Transverse colon (tissue), 4 donors: Measurements from ENCODE around the gene CCNO. TPM values are rescaled to one million over a fixed set of nuclear protein-coding genes. Genes with fewer than 3 reads are reported as not detected.

Experiments used
- DNase-seq: peaks from one replicate; pipeline ENCODE4 v3.0.0-alpha.2; 2019
- H3K27ac ChIP-seq, 4 donors: fragments of 200-600 bp; sonication (generic); 2 replicates each; pipeline ENCODE4 v1.5.1; 2016 to 2018; ENCODE audit warnings: inconsistent platforms in 4 of 4
- H3K27me3 ChIP-seq: fragments of 200-600 bp; sonication (generic); 2 replicates; pipeline ENCODE4 v1.5.1; 2017; ENCODE audit warnings: inconsistent platforms
- H3K36me3 ChIP-seq, 4 donors: fragments of 200-600 bp; sonication (generic); 2 replicates each; pipeline ENCODE4 v1.5.1; 2017 to 2019; ENCODE audit warnings: inconsistent platforms in 4 of 4
- H3K4me1 ChIP-seq, 4 donors: fragments of 200-600 bp; sonication (generic); 2 replicates each; pipeline ENCODE4 v1.5.1; 2017 to 2020; ENCODE audit warnings: inconsistent platforms in 4 of 4
- H3K4me3 ChIP-seq, 4 donors: fragments of 200-600 bp; sonication (generic); 1 replicate in 1 of 4; 2 replicates in 3 of 4; pipeline versions ENCODE4 v1.5.1 to v1.6.1; 2017 to 2019; ENCODE audit warnings: inconsistent platforms in 4 of 4
- H3K9me3 ChIP-seq, 2 donors: fragments of 200-600 bp; sonication (generic); 2 replicates each; pipeline ENCODE4 v1.5.1; 2017 to 2019; ENCODE audit warnings: inconsistent platforms in 2 of 2
- EP300 ChIP-seq: sonication (generic); formaldehyde crosslinking; IDR thresholded peaks from one replicate; pipeline ENCODE4 v1.6.1; 2017; ENCODE audit warnings: antibody characterized with exemption, low read depth
- POLR2A ChIP-seq: fragments of 450-650 bp; IDR thresholded peaks from one replicate; pipeline ENCODE4 v1.6.1; 2016; ENCODE audit warnings: antibody characterized with exemption, mild to moderate bottlenecking, moderate library complexity
- POLR2AphosphoS5 ChIP-seq, 3 donors: sonication (generic); formaldehyde crosslinking; IDR thresholded peaks; one replicate each; pipeline ENCODE4 v1.6.1; 2016; ENCODE audit warnings: antibody characterized with exemption in 3 of 3
- WGBS, 2 donors: methylation state at CpG; one replicate each; pipeline ENCODE4 v1.1.5; 2018; ENCODE audit warnings: low coverage in 1 of 2; 5-methylcytosine and 5-hydroxymethylcytosine counted together
- in situ Hi-C, 4 donors: fragments of 200-750 bp; cut with MboI; loops; one replicate each; pipeline versions ENCODE4 v1.15.0 to v1.15.1; 2017; ENCODE audit warnings: low sequenced_read_pairs in 3 of 4, low pct_ligation_motif_present in 1 of 4, low pct_unique_long_range_greater_than_20kb in 1 of 4
- intact Hi-C: fragments of 100-400 bp; cut with DNase I; formaldehyde crosslinking; loops from one replicate; pipeline ENCODE4 v1.15.1; 2023; ENCODE audit warnings: low total_unique reads
- total RNA-seq, 4 donors: library from RNA; depleted of rRNA; stranded (reverse); fragments of >200 nt; gene quantifications; one replicate each; pipeline ENCODE4 v1.1.0, GENCODE V29; 2016
- TF ChIP-seq, protein P1 (sequence below), 5 experiments: fragments of 200-600 bp in 3 of 5; fragments of 450-650 bp in 2 of 5; sonication (generic) in 3 of 5; IDR thresholded peaks; 1 replicate in 2 of 5; 2 replicates in 3 of 5; pipeline ENCODE4 v1.5.1; 2016 to 2017; ENCODE audit warnings: antibody characterized with exemption in 5 of 5, inconsistent platforms in 3 of 5, mild to moderate bottlenecking in 2 of 5, moderate library complexity in 1 of 5

CCNO gene
- total RNA-seq, 4 donors from 2014 or later, result 0.80 to 6.0 (median 2.8) TPM

DNA sequence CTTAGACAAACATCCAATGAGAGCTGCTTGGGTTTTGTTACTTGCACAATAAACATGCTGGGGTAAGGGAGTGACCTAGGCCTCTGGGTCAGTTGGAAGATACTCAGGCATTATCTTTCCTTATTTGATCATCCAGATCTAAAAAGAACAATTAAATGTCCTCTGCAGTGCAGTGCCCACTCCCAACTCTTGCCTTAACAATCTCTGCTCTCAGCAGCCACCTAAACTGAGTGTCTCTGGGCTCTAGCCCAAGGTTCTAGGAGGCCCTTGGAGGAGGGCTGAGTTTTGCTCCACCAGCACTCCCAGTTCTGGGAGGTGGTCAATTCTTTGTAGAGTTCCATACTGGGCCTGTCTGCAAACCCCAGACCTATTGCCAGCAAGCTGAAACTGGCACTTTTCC, 8.1 kb downstream of the CCNO start:
- no peak overlapping the region for H3K4me3 ChIP-seq
- peaks cover 100% of the 10 kb centered on the region for H3K27me3 ChIP-seq
- no peak overlapping the region for H3K27ac ChIP-seq
- no peaks in the 10 kb centered on the region for H3K9me3 ChIP-seq
- in situ Hi-C loops, result loop anchor here in 1 of 4 donors (10.0 kb wide), 1 partner anchor 51 kb away; the partner anchor contains the start of gene CDC20B
- DNase-seq, result no peak
- H3K36me3 ChIP-seq, result no peaks in the 10 kb centered on the region
- intact Hi-C loops, result loop anchor here (10.0 kb wide), 1 partner anchor 51 kb away; the partner anchor contains the start of gene CDC20B
- H3K4me1 ChIP-seq, result peaks cover 8 to 32% (median 27%) of the 10 kb centered on the region in 4 donors
- TF ChIP-seq EP300 (no peak), POLR2AphosphoS5 (IDR thresholded peaks at IDR 0.05) (no peak), POLR2A (no peak)
- TF ChIP-seq, protein P1, sequence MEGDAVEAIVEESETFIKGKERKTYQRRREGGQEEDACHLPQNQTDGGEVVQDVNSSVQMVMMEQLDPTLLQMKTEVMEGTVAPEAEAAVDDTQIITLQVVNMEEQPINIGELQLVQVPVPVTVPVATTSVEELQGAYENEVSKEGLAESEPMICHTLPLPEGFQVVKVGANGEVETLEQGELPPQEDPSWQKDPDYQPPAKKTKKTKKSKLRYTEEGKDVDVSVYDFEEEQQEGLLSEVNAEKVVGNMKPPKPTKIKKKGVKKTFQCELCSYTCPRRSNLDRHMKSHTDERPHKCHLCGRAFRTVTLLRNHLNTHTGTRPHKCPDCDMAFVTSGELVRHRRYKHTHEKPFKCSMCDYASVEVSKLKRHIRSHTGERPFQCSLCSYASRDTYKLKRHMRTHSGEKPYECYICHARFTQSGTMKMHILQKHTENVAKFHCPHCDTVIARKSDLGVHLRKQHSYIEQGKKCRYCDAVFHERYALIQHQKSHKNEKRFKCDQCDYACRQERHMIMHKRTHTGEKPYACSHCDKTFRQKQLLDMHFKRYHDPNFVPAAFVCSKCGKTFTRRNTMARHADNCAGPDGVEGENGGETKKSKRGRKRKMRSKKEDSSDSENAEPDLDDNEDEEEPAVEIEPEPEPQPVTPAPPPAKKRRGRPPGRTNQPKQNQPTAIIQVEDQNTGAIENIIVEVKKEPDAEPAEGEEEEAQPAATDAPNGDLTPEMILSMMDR (IDR thresholded peaks at IDR 0.05), result no peak

DNA sequence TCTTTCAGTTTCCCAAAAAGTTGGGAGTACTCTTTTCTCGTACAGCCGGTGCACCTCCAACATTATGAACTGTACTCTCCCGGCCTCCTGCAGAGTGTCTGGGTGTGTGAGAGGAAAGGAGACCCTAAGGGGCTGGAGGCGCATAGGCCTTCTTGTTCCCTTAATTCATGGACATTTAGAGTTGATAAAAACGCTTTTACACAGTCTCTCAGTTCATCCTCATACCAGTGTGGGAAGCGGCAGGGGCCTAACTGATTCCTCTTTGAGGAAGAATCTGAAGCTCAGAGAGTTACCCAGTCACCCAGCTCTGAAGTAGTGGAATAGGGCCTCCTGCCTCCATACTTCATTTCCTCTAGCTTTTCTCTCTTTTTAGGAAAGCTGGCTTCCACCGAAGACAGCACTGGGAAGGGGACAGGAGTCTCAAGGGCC, 9.6 kb downstream of the CCNO start:
- Histone ChIP-seq H3K4me1 (peaks cover 11 to 40% (median 31%) of the 10 kb centered on the region in 4 donors), H3K9me3 (no peaks in the 10 kb centered on the region), H3K36me3 (no peaks in the 10 kb centered on the region), H3K27ac (no peak overlapping the region), H3K27me3 (peaks cover 99% of the 10 kb centered on the region), H3K4me3 (no peak overlapping the region)
- DNase-seq, result no peak
- in situ Hi-C loops, result loop anchor here in 1 of 4 donors (10.0 kb wide), 1 partner anchor 49 kb away; the partner anchor contains the start of gene CDC20B
- TF ChIP-seq, protein P1 (IDR thresholded peaks at IDR 0.05), result no peak
- TF ChIP-seq POLR2AphosphoS5 (IDR thresholded peaks at IDR 0.05) (no peak), EP300 (no peak), POLR2A (no peak)
- intact Hi-C loops, result loop anchor here (10.0 kb wide), 1 partner anchor 49 kb away; the partner anchor contains the start of gene CDC20B
- WGBS, 2 donors, result 54 to 80% methylated on average over 1 to 7 of the region's 7 CpGs

DNA sequence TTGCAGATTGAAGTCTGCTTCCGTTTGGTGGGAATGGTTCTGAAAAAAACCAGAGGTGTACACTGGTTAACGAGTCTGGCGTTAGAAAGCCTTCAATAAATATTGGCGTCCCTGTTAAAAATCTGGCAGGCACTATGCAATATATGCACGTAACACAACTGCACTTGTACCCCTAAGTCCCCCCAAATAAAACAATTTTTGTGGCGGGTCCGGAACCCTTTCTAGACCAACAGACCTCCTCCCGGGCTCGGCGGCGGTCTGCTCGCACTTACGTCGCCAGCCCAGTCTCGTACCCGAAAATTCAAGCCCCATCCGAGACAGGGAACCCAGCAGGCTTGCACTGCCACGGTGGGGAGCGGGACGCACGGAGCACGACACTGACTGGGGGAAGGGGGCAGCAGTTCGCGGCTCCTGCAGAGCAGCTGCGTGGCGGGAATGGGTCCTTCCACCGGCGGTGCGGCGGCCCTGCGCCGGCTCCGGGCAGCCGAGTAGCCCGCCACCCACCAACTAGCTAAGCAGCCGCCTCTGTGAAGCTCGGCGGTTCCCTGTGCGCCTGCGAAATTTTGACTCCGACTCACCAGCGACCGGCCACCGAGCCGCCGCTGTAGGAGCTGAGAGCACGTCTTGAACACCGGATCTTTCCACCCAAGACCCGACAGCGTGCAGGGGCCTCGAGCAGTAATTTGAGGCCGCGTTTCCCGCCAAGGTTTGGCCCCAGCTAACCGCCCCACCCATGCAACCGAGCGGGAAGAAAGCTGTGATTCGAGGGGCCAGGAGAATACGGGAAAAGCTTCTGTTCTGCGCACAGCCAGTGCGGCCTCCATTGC, 10.2 kb downstream of the CCNO start:
- no peaks in the 10 kb centered on the region for H3K9me3 ChIP-seq
- WGBS, 2 donors, result 19 to 34% methylated on average over 10 to 26 of the region's 61 CpGs
- intact Hi-C loops, result loop anchor here (10.0 kb wide), 1 partner anchor 48 kb away; the partner anchor contains the start of gene CDC20B
- peaks cover 98% of the 10 kb centered on the region for H3K27me3 ChIP-seq
- DNase-seq, result no peak
- no peaks in the 10 kb centered on the region for H3K36me3 ChIP-seq
- peaks cover 11 to 40% (median 33%) of the 10 kb centered on the region in 4 donors for H3K4me1 ChIP-seq
- in situ Hi-C loops, result loop anchor here in 1 of 4 donors (10.0 kb wide), 1 partner anchor 48 kb away; the partner anchor contains the start of gene CDC20B
- TF ChIP-seq, protein P1 (IDR thresholded peaks at IDR 0.05), result no peak
- TF ChIP-seq POLR2AphosphoS5 (IDR thresholded peaks at IDR 0.05), result no peak
- TF ChIP-seq POLR2A, result no peak
- TF ChIP-seq EP300, result no peak
- H3K4me3 ChIP-seq, result peak overlapping the region in 1 of 4 donors; percentile 11
- no peak overlapping the region for H3K27ac ChIP-seq
